ENCODE data around the gene MGLL.

GRCh38 chr3:127847236-127847720 lies 25.0 kb upstream of the MGLL start:
- TF ChIP-seq POLR2A (conservative IDR thresholded peaks at IDR 0.05) = no peak
- TF ChIP-seq TAF9B (IDR thresholded peaks at IDR 0.05; ENCODE audit: partially characterized antibody) = no peak
